Endothelial cell of umbilical vein (primary cell): Measurements from ENCODE around the gene NRF1.

Source experiments
- EZH2 ChIP-seq: IDR thresholded peaks from 2 replicates; pipeline ENCODE4 v1.6.1; 2012; ENCODE audit warnings: borderline replicate concordance, low read depth, mild to moderate bottlenecking, moderate library complexity, low read length, inconsistent platforms; ENCODE audit not compliant: severe bottlenecking
- GATA2 ChIP-seq: IDR thresholded peaks from 2 replicates; pipeline ENCODE4 v1.7.0; 2011; ENCODE audit warnings: low read depth, mild to moderate bottlenecking, moderate library complexity, mixed read lengths, low read length; ENCODE audit not compliant: insufficient read length, insufficient read depth
- MAX ChIP-seq: IDR thresholded peaks from 2 replicates; pipeline ENCODE4 v1.6.1; 2011; ENCODE audit not compliant: insufficient read depth, insufficient read length
- MYC ChIP-seq: IDR thresholded peaks from one replicate; pipeline ENCODE4 v1.6.1; 2011; ENCODE audit warnings: mild to moderate bottlenecking, low read depth, low read length
- POLR2A ChIP-seq: IDR thresholded peaks from 2 replicates; pipeline ENCODE4 v1.6.1; 2012; ENCODE audit warnings: low read depth, mild to moderate bottlenecking, control low read depth, low read length
- POLR2AphosphoS5 ChIP-seq: IDR thresholded peaks from 2 replicates; pipeline ENCODE4 v1.6.1; 2012; ENCODE audit warnings: low read depth, mild to moderate bottlenecking, control low read depth, low read length, moderate library complexity; ENCODE audit not compliant: insufficient read depth
- TF ChIP-seq, protein P1 (sequence below), 2 donors: IDR thresholded peaks; 1 replicate in 1 of 2; 2 replicates in 1 of 2; pipeline ENCODE4 v1.5.1; 2011; ENCODE audit warnings: low read length in 2 of 2, mild to moderate bottlenecking in 2 of 2, moderate library complexity in 2 of 2, control low read depth in 1 of 2, inconsistent platforms in 1 of 2, low read depth in 1 of 2; ENCODE audit not compliant: insufficient read depth in 1 of 2; ENCODE audit errors: extremely low read depth in 1 of 2

- TF ChIP-seq POLR2A = no peak
- TF ChIP-seq, protein P1, sequence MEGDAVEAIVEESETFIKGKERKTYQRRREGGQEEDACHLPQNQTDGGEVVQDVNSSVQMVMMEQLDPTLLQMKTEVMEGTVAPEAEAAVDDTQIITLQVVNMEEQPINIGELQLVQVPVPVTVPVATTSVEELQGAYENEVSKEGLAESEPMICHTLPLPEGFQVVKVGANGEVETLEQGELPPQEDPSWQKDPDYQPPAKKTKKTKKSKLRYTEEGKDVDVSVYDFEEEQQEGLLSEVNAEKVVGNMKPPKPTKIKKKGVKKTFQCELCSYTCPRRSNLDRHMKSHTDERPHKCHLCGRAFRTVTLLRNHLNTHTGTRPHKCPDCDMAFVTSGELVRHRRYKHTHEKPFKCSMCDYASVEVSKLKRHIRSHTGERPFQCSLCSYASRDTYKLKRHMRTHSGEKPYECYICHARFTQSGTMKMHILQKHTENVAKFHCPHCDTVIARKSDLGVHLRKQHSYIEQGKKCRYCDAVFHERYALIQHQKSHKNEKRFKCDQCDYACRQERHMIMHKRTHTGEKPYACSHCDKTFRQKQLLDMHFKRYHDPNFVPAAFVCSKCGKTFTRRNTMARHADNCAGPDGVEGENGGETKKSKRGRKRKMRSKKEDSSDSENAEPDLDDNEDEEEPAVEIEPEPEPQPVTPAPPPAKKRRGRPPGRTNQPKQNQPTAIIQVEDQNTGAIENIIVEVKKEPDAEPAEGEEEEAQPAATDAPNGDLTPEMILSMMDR (IDR thresholded peaks at IDR 0.05; ENCODE audit: extremely low read depth in 1 of 2, insufficient read depth in 1 of 2, low read depth in 1 of 2, low read length in 2 of 2) = no peak
- TF ChIP-seq MYC = no peak
- TF ChIP-seq GATA2 = no peak
- TF ChIP-seq MAX = no peak
- no peak for TF ChIP-seq EZH2
- TF ChIP-seq POLR2AphosphoS5 = no peak
Observed at GRCh38 chr7:129667551-129667950, 56.0 kb downstream of the NRF1 start.
